Neural crest cell (in vitro differentiated cells): Measurements from ENCODE around the gene PRKAR1B. TPM values are rescaled to one million over a fixed set of nuclear protein-coding genes. Genes with fewer than 3 reads are reported as not detected.

Experiments used
- DNase-seq: peaks from one replicate; pipeline ENCODE4 v3.0.0; 2021; ENCODE audit warnings: low read depth, mixed read lengths, low spot score
- H3K27ac Mint-ChIP-seq: one replicate; pipeline ENCODE4 v1.8.0; 2021; ENCODE audit warnings: mild to moderate bottlenecking, mixed read lengths; ENCODE audit not compliant: unreplicated experiment
- H3K27me3 Mint-ChIP-seq: 2 replicates; pipeline ENCODE4 v1.8.0; 2021; ENCODE audit warnings: low read depth, mild to moderate bottlenecking, mixed read lengths
- H3K36me3 Mint-ChIP-seq: 2 replicates; pipeline ENCODE4 v1.8.0; 2021; ENCODE audit warnings: low read depth, mild to moderate bottlenecking, mixed read lengths
- H3K4me1 Mint-ChIP-seq: 2 replicates; pipeline ENCODE4 v1.8.0; 2021; ENCODE audit warnings: mixed read lengths
- H3K4me3 Mint-ChIP-seq: one replicate; pipeline ENCODE4 v1.8.0; 2021; ENCODE audit warnings: mild to moderate bottlenecking, mixed read lengths
- H3K9me3 Mint-ChIP-seq: 2 replicates; pipeline ENCODE4 v1.8.0; 2021; ENCODE audit warnings: mixed read lengths
- total RNA-seq: library from RNA; stranded (reverse); gene quantifications from 2 replicates; pipeline ENCODE4 v1.2.1, GENCODE V29; 2021
- TF ChIP-seq, protein P1 (sequence below): fragments of 200-600 bp; sonication (generic); conservative IDR thresholded peaks from 2 replicates; pipeline ENCODE4 v1.5.0; 2021; ENCODE audit warnings: antibody characterized with exemption, mild to moderate bottlenecking

The PRKAR1B gene
- total RNA-seq, 1 donor from 2014 or later: 9.5 TPM

DNA sequence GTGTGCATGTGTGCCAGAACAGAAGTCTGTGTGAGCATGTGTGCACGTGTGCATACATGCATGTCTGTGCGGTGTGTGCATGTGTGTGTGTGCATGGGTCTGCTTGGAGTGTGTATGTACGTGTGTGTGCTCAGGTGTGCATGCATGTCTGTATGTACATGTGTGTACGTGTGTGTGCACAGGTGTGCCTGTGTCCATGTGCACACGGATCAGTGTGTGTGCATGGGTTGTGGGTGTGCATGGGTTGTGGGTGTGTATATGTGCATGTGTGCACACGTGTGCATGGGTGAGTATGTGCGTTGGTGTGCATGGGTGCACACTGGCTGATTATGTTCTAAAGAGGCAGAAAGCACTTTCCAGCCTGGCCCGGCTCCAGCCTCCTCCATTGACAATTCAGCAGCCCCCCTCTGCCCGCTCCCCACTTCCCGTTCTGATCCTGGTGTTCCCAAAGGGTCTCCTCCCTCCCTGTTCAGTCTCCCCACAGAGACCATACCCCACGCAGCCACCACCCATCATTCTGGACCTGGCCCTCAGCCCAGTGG, 163.4 kb downstream of the PRKAR1B start:
- no peak overlapping the region for H3K4me3 Mint-ChIP-seq
- no peaks in the 10 kb centered on the region for H3K36me3 Mint-ChIP-seq
- H3K27me3 Mint-ChIP-seq: no peaks in the 10 kb centered on the region
- H3K4me1 Mint-ChIP-seq: no peaks in the 10 kb centered on the region
- H3K9me3 Mint-ChIP-seq: no peaks in the 10 kb centered on the region
- H3K27ac Mint-ChIP-seq: no peak overlapping the region
- TF ChIP-seq, protein P1, sequence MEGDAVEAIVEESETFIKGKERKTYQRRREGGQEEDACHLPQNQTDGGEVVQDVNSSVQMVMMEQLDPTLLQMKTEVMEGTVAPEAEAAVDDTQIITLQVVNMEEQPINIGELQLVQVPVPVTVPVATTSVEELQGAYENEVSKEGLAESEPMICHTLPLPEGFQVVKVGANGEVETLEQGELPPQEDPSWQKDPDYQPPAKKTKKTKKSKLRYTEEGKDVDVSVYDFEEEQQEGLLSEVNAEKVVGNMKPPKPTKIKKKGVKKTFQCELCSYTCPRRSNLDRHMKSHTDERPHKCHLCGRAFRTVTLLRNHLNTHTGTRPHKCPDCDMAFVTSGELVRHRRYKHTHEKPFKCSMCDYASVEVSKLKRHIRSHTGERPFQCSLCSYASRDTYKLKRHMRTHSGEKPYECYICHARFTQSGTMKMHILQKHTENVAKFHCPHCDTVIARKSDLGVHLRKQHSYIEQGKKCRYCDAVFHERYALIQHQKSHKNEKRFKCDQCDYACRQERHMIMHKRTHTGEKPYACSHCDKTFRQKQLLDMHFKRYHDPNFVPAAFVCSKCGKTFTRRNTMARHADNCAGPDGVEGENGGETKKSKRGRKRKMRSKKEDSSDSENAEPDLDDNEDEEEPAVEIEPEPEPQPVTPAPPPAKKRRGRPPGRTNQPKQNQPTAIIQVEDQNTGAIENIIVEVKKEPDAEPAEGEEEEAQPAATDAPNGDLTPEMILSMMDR: no peak
- no peak for DNase-seq

DNA sequence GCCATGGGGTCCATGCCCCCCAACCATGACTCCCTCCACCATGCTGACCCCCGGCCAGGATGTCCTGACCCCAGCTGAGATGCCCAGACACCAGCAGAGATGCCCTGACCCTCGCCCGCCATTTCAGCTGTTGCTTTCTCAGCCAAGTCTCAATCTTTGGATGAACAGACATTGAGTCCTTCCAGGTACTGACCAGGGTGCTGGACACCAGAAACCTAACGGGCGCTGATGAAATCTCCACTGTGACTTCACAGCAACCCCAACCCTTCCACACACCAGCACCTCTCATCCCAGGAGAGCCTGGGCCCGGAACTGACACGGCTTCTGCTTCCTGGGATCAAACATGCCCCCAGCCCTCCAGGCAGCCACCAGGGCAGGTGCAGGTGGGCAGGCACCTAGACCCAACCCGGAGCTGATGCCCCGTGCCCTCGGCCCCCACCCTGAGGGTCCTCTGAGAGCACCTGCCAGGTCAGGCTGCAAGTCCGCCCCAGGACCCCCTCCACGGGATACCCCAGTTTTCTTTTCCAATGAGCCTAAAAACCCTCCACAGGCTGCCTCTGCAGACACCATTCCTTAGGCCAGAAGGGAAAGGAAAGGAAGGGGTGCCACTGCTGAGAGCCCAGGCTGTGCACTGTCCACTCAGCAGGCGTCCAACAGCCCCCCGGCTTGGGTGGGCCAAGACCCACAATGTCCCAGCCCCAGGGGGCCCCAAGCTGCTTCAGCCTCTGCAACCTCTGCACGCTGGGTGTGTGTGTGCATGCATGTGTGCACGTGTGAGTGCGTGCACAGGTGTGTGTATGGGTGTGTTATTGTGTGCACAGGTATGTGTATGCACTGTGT, 164.1 kb downstream of the PRKAR1B start:
- Mint-ChIP-seq H3K9me3 (no peaks in the 10 kb centered on the region), H3K36me3 (no peaks in the 10 kb centered on the region), H3K27me3 (no peaks in the 10 kb centered on the region), H3K4me3 (no peak overlapping the region), H3K4me1 (no peaks in the 10 kb centered on the region), H3K27ac (peak overlapping the region; percentile 84)
- no peak for DNase-seq
- TF ChIP-seq, protein P1: no peak

DNA sequence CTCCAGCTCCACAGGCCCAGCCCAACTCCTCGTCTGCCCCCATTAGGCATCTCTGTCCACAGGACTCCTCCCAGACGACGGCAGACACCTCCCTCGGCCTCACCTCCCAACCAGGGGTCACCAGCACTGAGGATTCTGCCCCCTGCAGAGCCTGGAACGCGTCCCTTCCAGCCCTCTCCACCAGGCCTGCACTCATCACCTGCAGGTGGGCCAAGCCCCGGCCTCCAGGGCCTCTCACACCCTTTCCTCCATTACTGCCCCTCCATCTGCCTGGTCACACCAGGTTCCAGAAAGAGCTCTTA, 164.8 kb downstream of the PRKAR1B start:
- Mint-ChIP-seq H3K9me3 (no peaks in the 10 kb centered on the region), H3K27ac (no peak overlapping the region), H3K4me1 (no peaks in the 10 kb centered on the region), H3K4me3 (no peak overlapping the region), H3K36me3 (no peaks in the 10 kb centered on the region), H3K27me3 (no peaks in the 10 kb centered on the region)
- TF ChIP-seq, protein P1: no peak
- DNase-seq: no peak

DNA sequence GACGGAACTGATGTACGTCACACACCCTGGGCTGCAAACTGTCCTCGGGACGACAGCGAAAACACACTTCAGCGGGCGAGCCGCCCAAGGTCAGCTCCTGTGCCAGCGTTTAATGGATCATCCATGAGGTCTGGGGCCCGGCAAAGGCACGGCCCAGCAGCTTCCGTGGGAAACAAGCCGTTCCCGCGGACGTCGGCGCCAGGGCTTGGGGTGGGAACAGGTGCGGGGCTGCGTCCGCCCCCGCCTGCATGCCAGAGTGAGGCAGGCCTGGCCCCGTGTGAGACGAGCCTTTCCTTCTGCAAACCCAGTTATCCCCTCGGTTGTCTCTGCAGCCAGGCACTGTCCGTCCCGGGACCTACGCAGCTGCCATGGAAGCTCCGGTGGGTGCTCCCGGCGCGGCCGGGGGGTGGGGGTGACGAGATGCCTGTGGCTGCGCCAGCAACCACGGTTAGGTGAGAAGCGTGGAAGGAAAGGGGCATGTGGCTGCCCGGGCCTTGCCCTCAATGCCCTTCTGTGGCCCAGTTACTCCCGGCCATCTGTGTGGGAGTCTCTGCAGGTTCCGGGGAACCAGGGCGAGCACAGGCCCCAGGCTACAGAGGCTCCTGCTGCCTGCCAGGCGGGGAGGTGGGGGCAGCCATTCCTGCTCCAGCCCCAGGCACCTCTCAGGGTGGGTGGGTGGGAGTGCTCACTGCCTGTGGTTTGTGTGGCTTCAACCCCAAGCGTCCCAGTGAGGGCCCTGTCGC, 165.3 kb downstream of the PRKAR1B start:
- DNase-seq: no peak
- no peak overlapping the region for H3K4me3 Mint-ChIP-seq
- TF ChIP-seq, protein P1: no peak
- no peaks in the 10 kb centered on the region for H3K27me3 Mint-ChIP-seq
- H3K27ac Mint-ChIP-seq: no peak overlapping the region
- no peaks in the 10 kb centered on the region for H3K4me1 Mint-ChIP-seq
- no peaks in the 10 kb centered on the region for H3K36me3 Mint-ChIP-seq
- no peaks in the 10 kb centered on the region for H3K9me3 Mint-ChIP-seq

DNA sequence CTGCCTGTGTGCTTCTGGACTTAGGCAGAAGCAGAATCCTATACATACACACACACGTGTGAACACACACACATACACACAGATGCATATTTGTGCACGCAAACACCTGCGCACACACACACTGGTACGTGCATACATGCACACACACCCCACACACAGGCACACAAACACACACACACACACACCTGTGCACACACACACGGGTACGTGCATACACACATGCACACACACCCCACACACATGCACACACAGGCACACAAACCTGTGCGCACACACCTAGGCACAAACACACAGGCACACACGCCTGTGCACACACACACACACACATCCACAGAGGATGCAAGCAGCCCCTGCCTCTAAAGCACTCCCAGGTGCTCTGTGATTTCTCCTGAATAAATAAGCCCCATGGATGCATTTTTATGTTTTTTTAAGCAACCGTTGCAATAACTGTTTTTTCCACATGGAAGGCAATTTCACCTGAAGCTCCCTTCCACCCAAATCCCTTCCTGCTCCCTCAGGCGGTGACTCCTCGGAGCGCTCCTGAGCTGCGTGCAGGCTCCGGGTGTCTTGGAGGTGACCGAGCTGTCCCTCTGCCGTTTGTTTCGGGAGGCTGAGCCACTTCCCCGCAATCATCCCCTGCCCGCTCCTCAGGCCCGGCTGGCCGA, 166.0 kb downstream of the PRKAR1B start:
- Mint-ChIP-seq H3K4me1 (no peaks in the 10 kb centered on the region), H3K4me3 (no peak overlapping the region), H3K27me3 (no peaks in the 10 kb centered on the region), H3K27ac (no peak overlapping the region), H3K36me3 (no peaks in the 10 kb centered on the region), H3K9me3 (no peaks in the 10 kb centered on the region)
- TF ChIP-seq, protein P1: no peak
- DNase-seq: no peak
